Measurements from ENCODE around the gene SIGLEC5. TPM values are rescaled to one million over a fixed set of nuclear protein-coding genes. Genes with fewer than 3 reads are reported as not detected.

Gene SIGLEC5
- total and polyA plus RNA-seq, 2 of the 8 experiments (the other 6 are each of a cell fraction or from before 2014, with no cell fraction given): not detected

- H2BK120ac ChIP-seq (replicated peaks; ENCODE audit: low read depth, low read length): no peak overlapping the region
- H3K23me2 ChIP-seq (ENCODE audit: low read depth, low read length): peaks cover 9% of the 10 kb centered on the region
- H3K4ac ChIP-seq (replicated peaks; ENCODE audit: insufficient read length, low read depth, low read length): no peak overlapping the region
- H2AK5ac ChIP-seq (ENCODE audit: low read depth, low read length): 0 out of 2 replicates have a peak overlapping the region, but pooled peaks have one; percentile 24
- H3K56ac ChIP-seq (replicated peaks; ENCODE audit: insufficient read length, low read depth, low read length): no peak overlapping the region
- no peak overlapping the region for H3K14ac ChIP-seq (ENCODE audit: insufficient read length)
- no peak overlapping the region for H4K91ac ChIP-seq (replicated peaks; ENCODE audit: insufficient read length, low read length)
- peak overlapping the region; percentile 70 to 85 (median 74); a peak in 5 of 8 replicates for H3K4me3 ChIP-seq (ENCODE audit: extremely low read depth in 1 of 4, insufficient read depth in 2 of 4, low read depth in 3 of 4, low read length in 4 of 4)
- CTCF ChIA-PET (ENCODE audit: partially characterized antibody): interaction anchor here (0.6 to 4.0 kb wide), 7 partner anchors 12 to 173 kb away, joined by 3 to 23 read pairs (median 3); partner anchors contain the start of gene ZNF175
- H3K79me2 ChIP-seq (ENCODE audit: control insufficient read depth in 1 of 2, insufficient read depth in 2 of 2, low read length in 2 of 2): no peaks in the 10 kb centered on the region
- DNase-seq (ENCODE audit: low read depth in 1 of 2, low spot score in 2 of 2): no peak
- POLR2A ChIA-PET (ENCODE audit: partially characterized antibody): interaction anchor here (0.9 to 2.0 kb wide), 2 partner anchors 8 to 25 kb away, joined by 4 to 5 read pairs; partner anchors contain the start of gene ZNF175
- peak overlapping the region; percentile 86 to 95; a peak in 3 of 4 replicates for H3K4me2 ChIP-seq (ENCODE audit: insufficient read depth in 1 of 2, low read depth in 2 of 2, low read length in 2 of 2)
- H3K27me3 ChIP-seq (replicated peaks in 1 of 4; ENCODE audit: control insufficient read depth in 3 of 4, extremely low read depth in 1 of 4, insufficient read depth in 3 of 4, low read length in 3 of 4): 0 out of 7 replicates have a peak, but pooled peaks cover 0 to 2% (median 0%) of the 10 kb centered on the region in 4 experiments
- H3K9me3 ChIP-seq (ENCODE audit: insufficient read depth in 2 of 2, low read depth in 1 of 2, low read length in 1 of 2): peaks cover 10 to 20% of the 10 kb centered on the region in 2 experiments; a peak in 2 of 4 replicates
- peak overlapping the region; percentile 99; the same call in 1 of the 2 replicates for H2AFZ ChIP-seq (ENCODE audit: low read length)
- H2BK15ac ChIP-seq (ENCODE audit: low read length): no peak overlapping the region
- H3K4me1 ChIP-seq (replicated peaks in 1 of 4; ENCODE audit: control insufficient read depth in 3 of 4, insufficient read depth in 4 of 4, low read length in 3 of 4): peaks cover 0 to 7% (median 4%) of the 10 kb centered on the region in 4 experiments; a peak in 4 of 7 replicates
- H3K27ac ChIP-seq (ENCODE audit: low read depth, low read length): no peak overlapping the region
- 90% methylated on average over 8 of the region's 8 CpGs; no CpG with 5 or more reads in 1 of the 2 experiments for WGBS, 2 experiments (ENCODE audit: extremely low coverage in 1 of 2, insufficient coverage in 1 of 2, insufficient read length in 1 of 2, insufficient replicate concordance in 2 of 2, low coverage in 1 of 2, low lambda C conversion rate in 2 of 2, missing lambda C conversion rate in 1 of 2)
- no peaks in the 10 kb centered on the region for H3K36me3 ChIP-seq (ENCODE audit: control insufficient read depth in 2 of 4, insufficient read depth in 4 of 4, low read length in 3 of 4)
- no peak for FAIRE-seq
- H4K20me1 ChIP-seq (replicated peaks in 1 of 2; ENCODE audit: control insufficient read depth in 1 of 2, insufficient read depth in 2 of 2, low read length in 2 of 2): no peaks in the 10 kb centered on the region
- no peak overlapping the region for H2BK12ac ChIP-seq (ENCODE audit: low read depth, low read length)
- H2BK20ac ChIP-seq (ENCODE audit: low read length): 0 out of 2 replicates have a peak overlapping the region, but pooled peaks have one; percentile 80
- H3K23ac ChIP-seq (ENCODE audit: insufficient read length): no peak overlapping the region
- no peak overlapping the region for H2BK5ac ChIP-seq (ENCODE audit: low read depth, low read length)
- H3K9ac ChIP-seq (replicated peaks in 1 of 4; ENCODE audit: extremely low read depth in 1 of 4, low read depth in 3 of 4, low read length in 3 of 4): peak overlapping the region in 1 of 4 experiments; percentile 54; a peak in 1 of 7 replicates
- no peak overlapping the region for H3K18ac ChIP-seq (ENCODE audit: extremely low read depth, low read length)
- TF ChIP-seq SIX5 (IDR thresholded peaks at IDR 0.05; ENCODE audit: low read depth, low read length): no peak
- no peak overlapping the region for H4K8ac ChIP-seq (ENCODE audit: extremely low read depth, insufficient read depth, low read length)
- no peak overlapping the region for H4K5ac ChIP-seq (ENCODE audit: insufficient read length, low read depth, low read length)
- H3K79me1 ChIP-seq (ENCODE audit: low read depth, low read length): no peaks in the 10 kb centered on the region
These were observed 34.7 kb downstream of the SIGLEC5 start for GRCh38 chr19:51595190-51596175.
